ENCODE data around the gene STK39.

The STK39 gene

GRCh38 chr2:168196764-168197180 lies 50.6 kb downstream of the STK39 start:
- H3K14ac ChIP-seq (ENCODE audit: low read length) = no peak overlapping the region
- no peak overlapping the region for H3K4me2 ChIP-seq (ENCODE audit: low read length)
- H3K23ac ChIP-seq (ENCODE audit: low read length) = no peak overlapping the region
- no peak overlapping the region for H2AK5ac ChIP-seq (ENCODE audit: low read length)
- WGBS (ENCODE audit: extremely low coverage, insufficient coverage, insufficient read length) = no CpG with 5 or more reads among the region's 4 CpGs
- no peak overlapping the region for H2BK12ac ChIP-seq (ENCODE audit: low read length)
- no peak overlapping the region for H2BK5ac ChIP-seq (ENCODE audit: low read depth, low read length, poor library complexity)
- no peak overlapping the region for H4K8ac ChIP-seq (ENCODE audit: low read depth, low read length)
- no peak overlapping the region for H2AFZ ChIP-seq (ENCODE audit: insufficient read depth, low read length, poor library complexity)
- no peaks in the 10 kb centered on the region for H3K9me3 ChIP-seq (ENCODE audit: insufficient read depth, low read depth, low read length)
- no peak overlapping the region for H2BK120ac ChIP-seq (ENCODE audit: insufficient read depth, low read length, poor library complexity)
- no peak overlapping the region for H3K4ac ChIP-seq (ENCODE audit: low read depth, low read length)
- no peak overlapping the region for H3K27ac ChIP-seq (ENCODE audit: low read depth, low read length)
- no peak overlapping the region for H3K9ac ChIP-seq (ENCODE audit: low read length)
- H3K4me3 ChIP-seq (ENCODE audit: low read depth, low read length) = no peak overlapping the region
- H3K79me2 ChIP-seq (ENCODE audit: control insufficient read depth, insufficient read depth, low read length, poor library complexity) = no peaks in the 10 kb centered on the region
- H3K4me1 ChIP-seq (ENCODE audit: control insufficient read depth in 1 of 2, insufficient read depth in 2 of 2, low read length in 2 of 2) = no peaks in the 10 kb centered on the region
- H3K36me3 ChIP-seq (ENCODE audit: control insufficient read depth in 1 of 2, insufficient read depth in 2 of 2, low read length in 2 of 2) = no peaks in the 10 kb centered on the region
- no peaks in the 10 kb centered on the region for H3K79me1 ChIP-seq (ENCODE audit: low read length)
- no peak overlapping the region for H4K12ac ChIP-seq (ENCODE audit: low read depth, low read length)
- H4K91ac ChIP-seq (ENCODE audit: low read depth, low read length) = no peak overlapping the region
- H3K27me3 ChIP-seq (ENCODE audit: insufficient read depth, low read length) = no peaks in the 10 kb centered on the region
- no peak overlapping the region for H3K18ac ChIP-seq (ENCODE audit: low read length)
- no peak for DNase-seq

DNA sequence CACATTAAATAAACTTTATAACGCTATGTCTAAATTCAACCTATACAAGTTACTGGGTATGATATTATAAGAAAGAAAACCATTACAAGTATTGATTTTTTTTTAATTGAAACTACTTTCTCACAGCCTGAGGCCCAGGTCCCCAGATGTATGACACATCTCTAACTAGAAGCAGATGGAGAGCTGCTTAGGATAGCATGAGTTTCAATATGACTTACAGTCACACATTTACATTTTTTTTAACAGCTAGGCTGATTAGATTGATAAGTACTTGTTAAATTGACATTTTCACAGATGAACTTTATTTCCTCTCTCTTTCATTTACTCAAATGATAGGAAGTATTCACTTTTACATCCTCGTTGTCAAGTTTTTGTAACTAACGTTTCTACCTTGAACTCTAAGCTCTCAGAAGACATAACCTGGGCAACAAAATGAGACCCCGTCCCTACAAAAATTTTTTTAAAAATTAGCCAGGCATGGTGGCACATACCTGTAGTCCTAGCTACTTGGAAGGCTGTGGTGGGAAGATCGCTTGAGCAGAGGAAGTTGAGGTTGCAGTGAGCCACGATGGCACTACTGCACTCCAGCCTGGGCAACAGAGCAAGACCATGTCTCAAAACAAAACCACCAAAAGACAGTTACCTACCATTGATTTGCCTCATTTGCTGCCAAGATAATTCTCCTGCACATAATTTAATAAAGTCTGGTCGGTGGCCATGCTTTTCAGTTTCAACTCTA lies 52.4 kb downstream of the STK39 start:
- WGBS (ENCODE audit: extremely low coverage, insufficient coverage, insufficient read length) = no CpG with 5 or more reads among the region's 7 CpGs
- H3K18ac ChIP-seq (ENCODE audit: low read length) = no peak overlapping the region

DNA sequence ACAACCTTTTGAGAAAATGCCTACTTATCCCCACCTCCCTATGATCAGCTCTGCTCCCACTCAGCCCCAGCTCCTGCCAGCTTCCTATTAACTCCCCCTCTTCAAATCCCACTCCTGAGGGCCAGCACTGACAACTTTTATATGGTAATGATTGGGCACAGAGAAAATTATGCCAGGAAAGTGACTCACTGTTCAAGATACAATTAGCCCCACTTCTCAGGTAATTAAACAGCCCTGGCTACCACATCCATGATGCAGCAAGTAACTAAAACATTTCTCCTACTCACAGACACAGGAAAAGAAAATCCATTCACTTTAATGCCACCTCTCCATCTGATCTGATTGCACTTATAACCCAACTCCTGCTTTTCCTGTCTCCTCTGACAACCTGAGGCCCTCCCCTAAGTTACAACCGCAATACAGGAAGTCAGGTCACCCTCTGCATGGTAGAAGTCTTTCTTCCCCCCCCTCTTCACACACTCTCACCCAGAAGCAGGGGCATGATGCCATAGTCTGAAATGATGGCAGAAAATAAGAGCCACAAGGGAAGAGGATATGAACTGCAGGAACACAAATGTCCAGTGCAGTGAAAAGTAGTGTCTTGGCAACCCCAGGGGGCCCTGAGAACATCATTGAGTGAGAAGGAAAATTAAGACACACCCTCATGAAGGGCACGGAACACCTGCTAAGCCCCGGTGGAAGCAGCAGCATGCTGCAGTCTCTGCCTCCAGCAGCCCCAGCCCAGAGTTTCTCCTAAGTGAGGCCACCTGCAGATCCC lies 54.4 kb downstream of the STK39 start:
- Histone ChIP-seq H4K12ac (ENCODE audit: low read depth, low read length) (no peak overlapping the region), H4K8ac (ENCODE audit: low read depth, low read length) (no peak overlapping the region), H3K4me3 (ENCODE audit: low read depth, low read length) (no peak overlapping the region), H2AFZ (ENCODE audit: insufficient read depth, low read length, poor library complexity) (no peak overlapping the region), H3K23ac (ENCODE audit: low read length) (no peak overlapping the region), H3K27ac (ENCODE audit: low read depth, low read length) (no peak overlapping the region), H3K27me3 (ENCODE audit: insufficient read depth, low read length) (no peaks in the 10 kb centered on the region), H3K4ac (ENCODE audit: low read depth, low read length) (no peak overlapping the region), H3K4me1 (ENCODE audit: control insufficient read depth in 1 of 2, insufficient read depth in 2 of 2, low read length in 2 of 2) (peaks cover 0 to 3% of the 10 kb centered on the region in 2 experiments), H3K79me2 (ENCODE audit: control insufficient read depth, insufficient read depth, low read length, poor library complexity) (no peaks in the 10 kb centered on the region), H3K36me3 (ENCODE audit: control insufficient read depth in 1 of 2, insufficient read depth in 2 of 2, low read length in 2 of 2) (no peaks in the 10 kb centered on the region), H2BK5ac (ENCODE audit: low read depth, low read length, poor library complexity) (no peak overlapping the region), H3K9ac (ENCODE audit: low read length) (no peak overlapping the region), H2AK5ac (ENCODE audit: low read length) (no peak overlapping the region), H2BK120ac (ENCODE audit: insufficient read depth, low read length, poor library complexity) (no peak overlapping the region), H3K79me1 (ENCODE audit: low read length) (no peaks in the 10 kb centered on the region), H2BK12ac (ENCODE audit: low read length) (no peak overlapping the region), H3K9me3 (ENCODE audit: insufficient read depth, low read depth, low read length) (no peaks in the 10 kb centered on the region), H3K14ac (ENCODE audit: low read length) (no peak overlapping the region), H3K18ac (ENCODE audit: low read length) (no peak overlapping the region), H4K91ac (ENCODE audit: low read depth, low read length) (no peak overlapping the region), H3K4me2 (ENCODE audit: low read length) (no peak overlapping the region)
- no peak for DNase-seq
- WGBS (ENCODE audit: extremely low coverage, insufficient coverage, insufficient read length) = no CpG with 5 or more reads among the region's 3 CpGs

More for the DNA sequence above, 52.4 kb downstream of the STK39 start:
- Histone ChIP-seq H4K8ac (ENCODE audit: low read depth, low read length) (no peak overlapping the region), H2AK5ac (ENCODE audit: low read length) (no peak overlapping the region), H3K14ac (ENCODE audit: low read length) (no peak overlapping the region), H3K4me1 (ENCODE audit: control insufficient read depth in 1 of 2, insufficient read depth in 2 of 2, low read length in 2 of 2) (peaks cover 0 to 3% of the 10 kb centered on the region in 2 experiments), H3K27ac (ENCODE audit: low read depth, low read length) (no peak overlapping the region), H4K91ac (ENCODE audit: low read depth, low read length) (no peak overlapping the region), H3K4me3 (ENCODE audit: low read depth, low read length) (no peak overlapping the region), H4K12ac (ENCODE audit: low read depth, low read length) (no peak overlapping the region), H3K9ac (ENCODE audit: low read length) (no peak overlapping the region), H2BK12ac (ENCODE audit: low read length) (no peak overlapping the region), H2BK120ac (ENCODE audit: insufficient read depth, low read length, poor library complexity) (no peak overlapping the region), H3K9me3 (ENCODE audit: insufficient read depth, low read depth, low read length) (no peaks in the 10 kb centered on the region), H2AFZ (ENCODE audit: insufficient read depth, low read length, poor library complexity) (no peak overlapping the region), H3K79me1 (ENCODE audit: low read length) (no peaks in the 10 kb centered on the region), H3K36me3 (ENCODE audit: control insufficient read depth in 1 of 2, insufficient read depth in 2 of 2, low read length in 2 of 2) (no peaks in the 10 kb centered on the region), H3K27me3 (ENCODE audit: insufficient read depth, low read length) (no peaks in the 10 kb centered on the region), H3K79me2 (ENCODE audit: control insufficient read depth, insufficient read depth, low read length, poor library complexity) (no peaks in the 10 kb centered on the region), H3K4ac (ENCODE audit: low read depth, low read length) (no peak overlapping the region), H2BK5ac (ENCODE audit: low read depth, low read length, poor library complexity) (no peak overlapping the region), H3K23ac (ENCODE audit: low read length) (no peak overlapping the region), H3K4me2 (ENCODE audit: low read length) (no peak overlapping the region)
- DNase-seq = no peak

GRCh38 chr2:168191955-168192785 lies 55.2 kb downstream of the STK39 start:
- no peak overlapping the region for H3K27ac ChIP-seq (ENCODE audit: low read depth, low read length)
- H4K91ac ChIP-seq (ENCODE audit: low read depth, low read length) = no peak overlapping the region
- H4K8ac ChIP-seq (ENCODE audit: low read depth, low read length) = no peak overlapping the region
- no peak overlapping the region for H2BK12ac ChIP-seq (ENCODE audit: low read length)
- no peak overlapping the region for H2BK5ac ChIP-seq (ENCODE audit: low read depth, low read length, poor library complexity)
- no peak overlapping the region for H3K14ac ChIP-seq (ENCODE audit: low read length)
- no peak overlapping the region for H2BK120ac ChIP-seq (ENCODE audit: insufficient read depth, low read length, poor library complexity)
- no peak overlapping the region for H3K9ac ChIP-seq (ENCODE audit: low read length)
- H2AFZ ChIP-seq (ENCODE audit: insufficient read depth, low read length, poor library complexity) = no peak overlapping the region
- H4K12ac ChIP-seq (ENCODE audit: low read depth, low read length) = no peak overlapping the region
- peaks cover 0 to 3% of the 10 kb centered on the region in 2 experiments for H3K4me1 ChIP-seq (ENCODE audit: control insufficient read depth in 1 of 2, insufficient read depth in 2 of 2, low read length in 2 of 2)
- H3K79me2 ChIP-seq (ENCODE audit: control insufficient read depth, insufficient read depth, low read length, poor library complexity) = no peaks in the 10 kb centered on the region
- no peak overlapping the region for H3K4ac ChIP-seq (ENCODE audit: low read depth, low read length)
- H3K36me3 ChIP-seq (ENCODE audit: control insufficient read depth in 1 of 2, insufficient read depth in 2 of 2, low read length in 2 of 2) = no peaks in the 10 kb centered on the region
- no peak overlapping the region for H2AK5ac ChIP-seq (ENCODE audit: low read length)
- H3K4me3 ChIP-seq (ENCODE audit: low read depth, low read length) = no peak overlapping the region
- WGBS (ENCODE audit: extremely low coverage, insufficient coverage, insufficient read length) = 100% methylated on average over 2 of the region's 6 CpGs
- H3K18ac ChIP-seq (ENCODE audit: low read length) = no peak overlapping the region
- no peak for DNase-seq
- H3K27me3 ChIP-seq (ENCODE audit: insufficient read depth, low read length) = no peaks in the 10 kb centered on the region
- H3K79me1 ChIP-seq (ENCODE audit: low read length) = no peaks in the 10 kb centered on the region
- no peaks in the 10 kb centered on the region for H3K9me3 ChIP-seq (ENCODE audit: insufficient read depth, low read depth, low read length)
- H3K4me2 ChIP-seq (ENCODE audit: low read length) = no peak overlapping the region
- H3K23ac ChIP-seq (ENCODE audit: low read length) = no peak overlapping the region

All from trophoblast cell (in vitro differentiated cells and primary cell).